Subcutaneous adipose tissue (tissue), 4 donors: ENCODE measurements around the gene PRKAR2B. TPM values are rescaled to one million over a fixed set of nuclear protein-coding genes. Genes with fewer than 3 reads are reported as not detected.

Experiments
- CTCF ChIP-seq: fragments of 450-650 bp; IDR thresholded peaks from one replicate; pipeline ENCODE4 v1.5.1; 2016; ENCODE audit warnings: low read depth, mild to moderate bottlenecking, control low read depth, antibody characterized with exemption, moderate library complexity
- total RNA-seq, 4 donors: library from RNA; depleted of rRNA; stranded (reverse); fragments of >200 nt; gene quantifications; one replicate each; pipeline ENCODE4 v1.1.0, GENCODE V29; 2016

PRKAR2B gene
- total RNA-seq, 4 donors from 2014 or later = 224 to 678 (median 404) TPM

- no peak for TF ChIP-seq CTCF
Observed at GRCh38 chr7:107169120-107170050, 124.9 kb downstream of the PRKAR2B start.

GRCh38 chr7:107170051-107170915 is 125.8 kb downstream of the PRKAR2B start:
- TF ChIP-seq CTCF = no peak

- no peak for TF ChIP-seq CTCF
Observed at GRCh38 chr7:107171496-107171895, 127.0 kb downstream of the PRKAR2B start.

- TF ChIP-seq CTCF = no peak
Observed at GRCh38 chr7:107172276-107173032, 127.9 kb downstream of the PRKAR2B start.

GRCh38 chr7:107173191-107173590 is 128.7 kb downstream of the PRKAR2B start:
- TF ChIP-seq CTCF = no peak

GRCh38 chr7:107173691-107174406 is 129.3 kb downstream of the PRKAR2B start:
- TF ChIP-seq CTCF = no peak
